Vagina (tissue), 2 donors: ENCODE data around the gene PLCB2. TPM values are rescaled to one million over a fixed set of nuclear protein-coding genes. Genes with fewer than 3 reads are reported as not detected.

Experiments
- DNase-seq, 2 donors: peaks; one replicate each; pipeline ENCODE4 v3.0.0-alpha.2; 2017; ENCODE audit errors: extremely low spot score in 2 of 2
- H3K27ac ChIP-seq: fragments of 200-600 bp; sonication (generic); one replicate; pipeline ENCODE4 v1.5.1; 2019
- H3K27me3 ChIP-seq: fragments of 200-600 bp; sonication (generic); one replicate; pipeline ENCODE4 v1.5.1; 2019
- H3K36me3 ChIP-seq, 2 donors: fragments of 200-600 bp; sonication (generic); one replicate each; pipeline ENCODE4 v1.5.1; 2017 to 2019
- H3K4me1 ChIP-seq: fragments of 200-600 bp; sonication (generic); one replicate; pipeline ENCODE4 v1.5.1; 2019
- H3K4me3 ChIP-seq, 2 donors: fragments of 200-600 bp; sonication (generic); 1 replicate in 1 of 2; 2 replicates in 1 of 2; pipeline ENCODE4 v1.5.1; 2016 to 2019
- H3K9me3 ChIP-seq: fragments of 200-600 bp; sonication (generic); one replicate; pipeline ENCODE4 v1.5.1; 2019
- POLR2A ChIP-seq, 2 donors: fragments of 450-650 bp; IDR thresholded peaks; one replicate each; pipeline ENCODE4 v1.6.1; 2017; ENCODE audit warnings: antibody characterized with exemption in 2 of 2, mild to moderate bottlenecking in 2 of 2, moderate library complexity in 2 of 2
- POLR2AphosphoS5 ChIP-seq, 2 donors: sonication (generic); formaldehyde crosslinking; IDR thresholded peaks; one replicate each; pipeline ENCODE4 v1.9.0; 2017; ENCODE audit warnings: antibody characterized with exemption in 2 of 2, mild to moderate bottlenecking in 2 of 2, low read depth in 1 of 2; ENCODE audit not compliant: insufficient read depth in 1 of 2
- intact Hi-C: fragments of 100-400 bp; cut with DNase I; formaldehyde crosslinking; loops from one replicate; pipeline ENCODE4 v1.15.1; 2023
- total RNA-seq: library from RNA; depleted of rRNA; stranded (reverse); fragments of >200 nt; gene quantifications from one replicate; pipeline ENCODE4 v1.2.3, GENCODE V29; 2016
- TF ChIP-seq, protein P1 (sequence below), 3 experiments: fragments of 450-650 bp in 2 of 3; fragments of 200-600 bp in 1 of 3; sonication (generic) in 1 of 3; IDR thresholded peaks; one replicate each; pipeline ENCODE4 v1.5.1; 2017 to 2019; ENCODE audit warnings: antibody characterized with exemption in 3 of 3, mild to moderate bottlenecking in 2 of 3, moderate library complexity in 2 of 3

The PLCB2 gene
- total RNA-seq, 1 donor from 2014 or later = 14.0 TPM

DNA sequence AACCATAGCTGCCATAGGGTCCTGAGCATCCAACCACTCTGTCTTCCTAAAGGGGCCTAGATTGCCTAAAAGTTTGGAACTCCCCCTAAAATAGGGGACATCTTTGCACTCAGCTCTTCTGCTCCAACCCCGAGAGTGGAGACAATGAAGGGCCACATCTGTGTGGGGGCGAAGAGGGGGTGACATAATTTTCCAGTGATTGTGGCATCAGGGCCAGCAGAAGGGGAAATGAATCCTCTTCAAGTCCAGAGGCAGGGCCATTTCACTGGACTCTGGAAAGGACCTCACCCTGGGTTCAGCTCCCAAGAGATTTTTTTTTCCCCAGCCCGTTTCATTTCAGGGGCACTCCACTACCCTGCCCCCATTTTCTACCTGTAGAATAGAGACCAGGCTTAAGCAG, 20.2 kb downstream of the PLCB2 start:
- Histone ChIP-seq H3K36me3 (no peaks in the 10 kb centered on the region), H3K9me3 (no peaks in the 10 kb centered on the region), H3K27ac (no peak overlapping the region), H3K4me3 (no peak overlapping the region), H3K4me1 (peaks cover 27% of the 10 kb centered on the region), H3K27me3 (peaks cover 3% of the 10 kb centered on the region)
- no peak for DNase-seq
- intact Hi-C loops = no loop called here
- TF ChIP-seq, protein P1, sequence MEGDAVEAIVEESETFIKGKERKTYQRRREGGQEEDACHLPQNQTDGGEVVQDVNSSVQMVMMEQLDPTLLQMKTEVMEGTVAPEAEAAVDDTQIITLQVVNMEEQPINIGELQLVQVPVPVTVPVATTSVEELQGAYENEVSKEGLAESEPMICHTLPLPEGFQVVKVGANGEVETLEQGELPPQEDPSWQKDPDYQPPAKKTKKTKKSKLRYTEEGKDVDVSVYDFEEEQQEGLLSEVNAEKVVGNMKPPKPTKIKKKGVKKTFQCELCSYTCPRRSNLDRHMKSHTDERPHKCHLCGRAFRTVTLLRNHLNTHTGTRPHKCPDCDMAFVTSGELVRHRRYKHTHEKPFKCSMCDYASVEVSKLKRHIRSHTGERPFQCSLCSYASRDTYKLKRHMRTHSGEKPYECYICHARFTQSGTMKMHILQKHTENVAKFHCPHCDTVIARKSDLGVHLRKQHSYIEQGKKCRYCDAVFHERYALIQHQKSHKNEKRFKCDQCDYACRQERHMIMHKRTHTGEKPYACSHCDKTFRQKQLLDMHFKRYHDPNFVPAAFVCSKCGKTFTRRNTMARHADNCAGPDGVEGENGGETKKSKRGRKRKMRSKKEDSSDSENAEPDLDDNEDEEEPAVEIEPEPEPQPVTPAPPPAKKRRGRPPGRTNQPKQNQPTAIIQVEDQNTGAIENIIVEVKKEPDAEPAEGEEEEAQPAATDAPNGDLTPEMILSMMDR (IDR thresholded peaks at IDR 0.05) = no peak
- TF ChIP-seq POLR2A (IDR thresholded peaks at IDR 0.05) (no peak), POLR2AphosphoS5 (IDR thresholded peaks at IDR 0.05; ENCODE audit: insufficient read depth in 1 of 2, low read depth in 1 of 2) (no peak)

DNA sequence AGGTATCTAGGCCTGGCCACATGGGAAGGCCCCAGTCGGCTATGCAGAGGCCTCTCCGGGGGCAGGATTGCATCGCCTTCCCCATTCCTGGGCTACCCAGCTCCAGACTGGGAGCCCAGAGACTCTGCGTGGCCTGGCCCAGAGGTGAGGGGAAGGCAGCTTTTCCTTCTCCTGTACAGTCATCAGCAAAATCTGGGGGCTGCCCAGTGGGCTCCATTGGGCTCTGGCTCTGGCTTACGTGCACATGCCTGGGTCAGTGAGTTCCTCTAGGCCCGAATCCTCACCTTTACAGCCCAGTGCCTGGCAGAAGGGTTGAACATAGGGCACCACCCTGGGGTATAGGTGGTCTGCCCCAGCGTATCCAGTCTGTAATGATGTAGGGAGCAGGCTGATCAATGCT, 20.9 kb downstream of the PLCB2 start:
- DNase-seq = no peak
- Histone ChIP-seq H3K36me3 (no peaks in the 10 kb centered on the region), H3K27ac (no peak overlapping the region), H3K27me3 (peaks cover 7% of the 10 kb centered on the region), H3K9me3 (no peaks in the 10 kb centered on the region), H3K4me1 (peaks cover 32% of the 10 kb centered on the region), H3K4me3 (no peak overlapping the region)
- intact Hi-C loops = no loop called here
- no peak for TF ChIP-seq POLR2A (IDR thresholded peaks at IDR 0.05)
- TF ChIP-seq, protein P1 (IDR thresholded peaks at IDR 0.05) = no peak
- TF ChIP-seq POLR2AphosphoS5 (IDR thresholded peaks at IDR 0.05; ENCODE audit: insufficient read depth in 1 of 2, low read depth in 1 of 2) = no peak

GRCh38 chr15:40286061-40286532, 21.6 kb downstream of the PLCB2 start:
- H3K36me3 ChIP-seq = no peaks in the 10 kb centered on the region
- no peaks in the 10 kb centered on the region for H3K9me3 ChIP-seq
- H3K27me3 ChIP-seq = peaks cover 12% of the 10 kb centered on the region
- H3K27ac ChIP-seq = no peak overlapping the region
- TF ChIP-seq, protein P1 (IDR thresholded peaks at IDR 0.05) = no peak
- TF ChIP-seq POLR2AphosphoS5 (IDR thresholded peaks at IDR 0.05; ENCODE audit: insufficient read depth in 1 of 2, low read depth in 1 of 2) (no peak), POLR2A (IDR thresholded peaks at IDR 0.05) (no peak)
- no peak overlapping the region for H3K4me3 ChIP-seq
- no peak for DNase-seq
- peaks cover 31% of the 10 kb centered on the region for H3K4me1 ChIP-seq
- intact Hi-C loops = no loop called here

- Histone ChIP-seq H3K4me1 (peaks cover 26% of the 10 kb centered on the region), H3K27me3 (peaks cover 12% of the 10 kb centered on the region), H3K27ac (no peak overlapping the region), H3K4me3 (no peak overlapping the region), H3K36me3 (no peaks in the 10 kb centered on the region), H3K9me3 (no peaks in the 10 kb centered on the region)
- no peak for DNase-seq
- intact Hi-C loops = no loop called here
- TF ChIP-seq, protein P1 (IDR thresholded peaks at IDR 0.05) = no peak
- TF ChIP-seq POLR2AphosphoS5 (IDR thresholded peaks at IDR 0.05; ENCODE audit: insufficient read depth in 1 of 2, low read depth in 1 of 2) (no peak), POLR2A (IDR thresholded peaks at IDR 0.05) (no peak)
These were observed 22.2 kb downstream of the PLCB2 start for GRCh38 chr15:40285554-40286011.

DNA sequence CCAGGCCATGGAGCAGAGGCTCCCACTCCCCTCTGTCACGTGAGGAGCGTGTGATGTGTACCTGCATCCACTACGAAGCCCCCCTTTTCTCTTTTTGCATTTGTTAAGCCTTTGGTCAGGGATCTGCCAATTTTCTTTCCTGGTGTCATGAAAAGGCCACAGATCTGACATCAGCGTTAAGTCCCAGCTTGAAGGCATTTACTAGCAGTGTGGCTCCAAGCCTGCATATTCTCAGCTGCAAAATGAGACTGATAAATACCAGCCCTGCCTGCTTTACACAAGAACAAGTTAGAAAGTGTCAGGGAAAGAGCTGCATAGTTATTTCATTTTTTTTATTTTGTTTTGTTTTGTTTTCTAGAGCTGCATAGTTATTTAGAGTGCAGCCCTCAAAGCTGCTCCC, 22.6 kb downstream of the PLCB2 start:
- Histone ChIP-seq H3K9me3 (no peaks in the 10 kb centered on the region), H3K36me3 (no peaks in the 10 kb centered on the region), H3K27me3 (peaks cover 14% of the 10 kb centered on the region), H3K4me1 (peaks cover 24% of the 10 kb centered on the region), H3K4me3 (no peak overlapping the region), H3K27ac (no peak overlapping the region)
- no peak for TF ChIP-seq POLR2AphosphoS5 (IDR thresholded peaks at IDR 0.05; ENCODE audit: insufficient read depth in 1 of 2, low read depth in 1 of 2)
- TF ChIP-seq, protein P1 (IDR thresholded peaks at IDR 0.05) = no peak
- TF ChIP-seq POLR2A (IDR thresholded peaks at IDR 0.05) = no peak
- intact Hi-C loops = no loop called here
- no peak for DNase-seq
